Measurements from ENCODE around the gene ZNF69.
"Not testable (repeated sequence)": the region's sequence is repeated elsewhere in the genome, so short reads cannot be mapped to it uniquely, and the experiment has no call there.

Gene ZNF69

GRCh38 chr19:11887611-11888531 is at the start of gene ZNF69:
TSS of gene ZNF69 (plus strand) at chr19:11887782. CDS start at chr19:11887924, 142 bp downstream.
- H3K27ac ChIP-seq, result peak within 1 kb of the TSS; percentile 71
- no peak for TF ChIP-seq ZFX (IDR thresholded peaks at IDR 0.05; ENCODE audit: borderline replicate concordance)
- TF ChIP-seq, protein P1, sequence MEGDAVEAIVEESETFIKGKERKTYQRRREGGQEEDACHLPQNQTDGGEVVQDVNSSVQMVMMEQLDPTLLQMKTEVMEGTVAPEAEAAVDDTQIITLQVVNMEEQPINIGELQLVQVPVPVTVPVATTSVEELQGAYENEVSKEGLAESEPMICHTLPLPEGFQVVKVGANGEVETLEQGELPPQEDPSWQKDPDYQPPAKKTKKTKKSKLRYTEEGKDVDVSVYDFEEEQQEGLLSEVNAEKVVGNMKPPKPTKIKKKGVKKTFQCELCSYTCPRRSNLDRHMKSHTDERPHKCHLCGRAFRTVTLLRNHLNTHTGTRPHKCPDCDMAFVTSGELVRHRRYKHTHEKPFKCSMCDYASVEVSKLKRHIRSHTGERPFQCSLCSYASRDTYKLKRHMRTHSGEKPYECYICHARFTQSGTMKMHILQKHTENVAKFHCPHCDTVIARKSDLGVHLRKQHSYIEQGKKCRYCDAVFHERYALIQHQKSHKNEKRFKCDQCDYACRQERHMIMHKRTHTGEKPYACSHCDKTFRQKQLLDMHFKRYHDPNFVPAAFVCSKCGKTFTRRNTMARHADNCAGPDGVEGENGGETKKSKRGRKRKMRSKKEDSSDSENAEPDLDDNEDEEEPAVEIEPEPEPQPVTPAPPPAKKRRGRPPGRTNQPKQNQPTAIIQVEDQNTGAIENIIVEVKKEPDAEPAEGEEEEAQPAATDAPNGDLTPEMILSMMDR (IDR thresholded peaks at IDR 0.05), result peak; percentile 64

- TF ChIP-seq ZFX (IDR thresholded peaks at IDR 0.05; ENCODE audit: borderline replicate concordance), result no peak
- TF ChIP-seq, protein P1 (IDR thresholded peaks at IDR 0.05), result no peak
- H3K27ac ChIP-seq, result no peak overlapping the region
Observed at GRCh38 chr19:11843722-11844121, 43.9 kb upstream of the ZNF69 start.

DNA sequence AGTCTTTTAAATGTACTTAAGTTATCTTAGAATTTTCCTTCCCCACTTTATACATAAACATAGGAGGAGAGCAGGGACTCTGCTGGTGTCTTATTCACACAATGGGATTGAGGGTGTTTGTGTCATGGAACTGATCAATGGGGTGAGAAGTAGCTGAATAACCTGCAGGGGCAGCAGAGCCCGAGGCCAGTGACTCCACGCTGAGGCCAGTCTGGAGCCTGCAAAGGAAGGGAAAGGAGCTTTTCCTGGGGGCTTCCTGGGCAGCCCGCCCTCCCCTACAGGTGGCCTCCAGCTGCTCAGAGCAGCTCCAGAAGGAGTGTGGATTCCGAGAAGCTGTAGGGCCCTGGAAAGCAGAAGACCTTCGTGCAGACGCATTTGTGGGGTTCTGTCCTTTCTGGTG is 40.0 kb upstream of the ZNF69 start:
- H3K27ac ChIP-seq, result not testable (repeated sequence)

- H3K27ac ChIP-seq, result no peak overlapping the region
- TF ChIP-seq, protein P1 (IDR thresholded peaks at IDR 0.05), result no peak
- no peak for TF ChIP-seq ZFX (IDR thresholded peaks at IDR 0.05; ENCODE audit: borderline replicate concordance)
Observed at GRCh38 chr19:11848200-11848593, 39.4 kb upstream of the ZNF69 start.

DNA sequence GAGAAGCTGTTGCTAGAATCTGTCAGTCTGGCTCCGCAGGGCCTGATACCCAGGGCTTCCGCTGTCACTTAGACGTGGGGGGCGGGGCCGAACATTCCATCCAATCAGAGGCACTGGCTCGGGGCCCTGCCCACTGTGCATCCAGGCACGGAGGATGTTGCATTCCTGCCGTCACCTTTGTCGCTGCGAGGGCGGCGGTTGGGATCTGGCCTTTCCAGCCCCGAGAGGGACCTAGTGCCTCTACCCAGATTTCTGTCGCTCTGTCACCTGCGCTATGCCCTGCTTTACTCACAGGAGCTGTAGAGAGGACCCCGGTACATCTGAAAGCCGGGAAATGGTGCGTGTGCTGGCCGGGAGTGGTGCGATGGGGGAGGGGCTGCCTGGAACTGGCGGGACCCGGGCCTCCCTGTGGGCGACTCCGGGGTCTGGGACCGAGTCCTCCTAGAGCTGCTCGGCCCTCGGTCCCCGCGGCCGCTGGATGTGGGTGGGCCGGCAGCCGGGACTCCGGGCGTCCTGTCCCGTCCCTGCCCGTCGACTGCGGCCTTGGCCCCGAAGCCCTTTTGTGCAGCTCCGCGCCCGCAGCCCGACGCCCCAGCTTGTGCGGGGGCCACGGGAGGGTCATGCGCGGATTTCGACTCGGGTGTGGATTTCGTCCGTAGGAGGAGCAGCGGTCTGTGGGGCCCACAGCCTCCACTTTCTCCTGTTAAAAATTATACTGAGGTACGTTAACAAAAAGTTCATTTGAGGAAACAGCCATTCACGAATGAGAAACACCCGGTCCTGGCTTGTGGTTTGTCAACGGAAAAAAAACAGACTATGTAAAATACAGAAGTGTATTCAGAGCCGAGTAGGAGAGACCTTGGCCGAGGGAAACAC is 38.8 kb upstream of the ZNF69 start, which contains the start of gene ZNF439:
Gene ZNF439, plus strand, starts transcription at position 133 of the 876 bp plus-strand sequence. Its CDS starts 142 bp downstream, at position 275.
- H3K27ac ChIP-seq, result no peak within 1 kb of the TSS
- no peak for TF ChIP-seq ZFX (IDR thresholded peaks at IDR 0.05; ENCODE audit: borderline replicate concordance)

GRCh38 chr19:11850289-11850688 is 37.3 kb upstream of the ZNF69 start:
- not testable (repeated sequence) for H3K27ac ChIP-seq

- TF ChIP-seq, protein P1 (IDR thresholded peaks at IDR 0.05), result no peak
- no peak for TF ChIP-seq ZFX (IDR thresholded peaks at IDR 0.05; ENCODE audit: borderline replicate concordance)
Observed at GRCh38 chr19:11853358-11853757, 34.2 kb upstream of the ZNF69 start.

GRCh38 chr19:11856596-11857250 is 30.9 kb upstream of the ZNF69 start:
- TF ChIP-seq, protein P1 (IDR thresholded peaks at IDR 0.05), result no peak
- no peak for TF ChIP-seq ZFX (IDR thresholded peaks at IDR 0.05; ENCODE audit: borderline replicate concordance)
- no peak overlapping the region for H3K27ac ChIP-seq

More at GRCh38 chr19:11853358-11853757, 34.2 kb upstream of the ZNF69 start:
- no peak overlapping the region for H3K27ac ChIP-seq
